GM21737 (cell line): Measurements from ENCODE around the gene ARHGEF10L.

ENCODE experiments used
- ATAC-seq: cut with Tn5 transposase; IDR thresholded peaks from one replicate; pipeline ENCODE4 v1.9.1; 2021; ENCODE audit warnings: mild to moderate bottlenecking, moderate library complexity; ENCODE audit not compliant: unreplicated experiment

ARHGEF10L gene

GRCh38 chr1:17568014-17568900 lies 28.8 kb downstream of the ARHGEF10L start:
- ATAC-seq = no peak

- no peak for ATAC-seq
Observed at GRCh38 chr1:17569200-17570139, 30.0 kb downstream of the ARHGEF10L start.

- no peak for ATAC-seq
Observed at GRCh38 chr1:17570228-17570627, 30.7 kb downstream of the ARHGEF10L start.

- no peak for ATAC-seq
Observed at GRCh38 chr1:17572264-17572985, 32.9 kb downstream of the ARHGEF10L start.

- no peak for ATAC-seq
Observed at GRCh38 chr1:17573518-17574041, 34.1 kb downstream of the ARHGEF10L start.

GRCh38 chr1:17574516-17574915 lies 35.0 kb downstream of the ARHGEF10L start:
- ATAC-seq = no peak

GRCh38 chr1:17575797-17576518 lies 36.5 kb downstream of the ARHGEF10L start:
- ATAC-seq = no peak

GRCh38 chr1:17576519-17576853 lies 37.0 kb downstream of the ARHGEF10L start:
- ATAC-seq = no peak

GRCh38 chr1:17577907-17578297 lies 38.4 kb downstream of the ARHGEF10L start:
- ATAC-seq = no peak

- ATAC-seq = no peak
Observed at GRCh38 chr1:17579951-17580939, 40.7 kb downstream of the ARHGEF10L start.

- ATAC-seq = no peak
Observed at GRCh38 chr1:17581389-17582123, 42.1 kb downstream of the ARHGEF10L start.

GRCh38 chr1:17582124-17582774 lies 42.8 kb downstream of the ARHGEF10L start:
- ATAC-seq = no peak

GRCh38 chr1:17584539-17584938 lies 45.0 kb downstream of the ARHGEF10L start:
- no peak for ATAC-seq

GRCh38 chr1:17585266-17585987 lies 45.9 kb downstream of the ARHGEF10L start:
- no peak for ATAC-seq

- ATAC-seq = no peak
Observed at GRCh38 chr1:17586172-17586964, 46.9 kb downstream of the ARHGEF10L start.

- ATAC-seq = no peak
Observed at GRCh38 chr1:17587693-17588047, 48.2 kb downstream of the ARHGEF10L start.
